Keratinocyte (primary cell): ENCODE measurements around the gene ADCY4. TPM values are rescaled to one million over a fixed set of nuclear protein-coding genes. Genes with fewer than 3 reads are reported as not detected.
A peak's percentile ranks its signal among the peaks of the same experiment; 100 is the strongest.

Experiments used
- DNase-seq: peaks from one replicate; pipeline ENCODE4 v3.0.0-alpha.2; 2011; ENCODE audit warnings: low read depth, missing footprints, low spot score
- FAIRE-seq: peaks from 2 replicates; lab custom pipeline; 2011; peaks lifted over from hg19 to GRCh38; lab: Jason Lieb, UNC
- H2AFZ ChIP-seq: 2 replicates; pipeline ENCODE4 v1.6.0; 2012; ENCODE audit warnings: low read length, control low read depth, inconsistent platforms; ENCODE audit not compliant: control insufficient read depth
- H3K27ac ChIP-seq: 2 replicates; pipeline ENCODE4 v1.5.1; 2011; ENCODE audit warnings: low read length; ENCODE audit not compliant: control insufficient read depth, insufficient read depth
- H3K27me3 ChIP-seq: 3 replicates; pipeline ENCODE4 v1.6.0; 2011; ENCODE audit warnings: low read length; ENCODE audit not compliant: control insufficient read depth, insufficient read depth; ENCODE audit errors: extremely low read depth
- H3K36me3 ChIP-seq, 2 experiments: 2 replicates in 1 of 2; 3 replicates in 1 of 2; pipeline ENCODE4 v1.5.1; 2011; ENCODE audit warnings: low read length in 2 of 2, mild to moderate bottlenecking in 1 of 2; ENCODE audit not compliant: control insufficient read depth in 2 of 2, insufficient read depth in 2 of 2; ENCODE audit errors: extremely low read depth in 1 of 2
- H3K4me1 ChIP-seq: 3 replicates; pipeline ENCODE4 v1.5.1; 2011; ENCODE audit warnings: low read length; ENCODE audit not compliant: control insufficient read depth, insufficient read depth; ENCODE audit errors: extremely low read depth
- H3K4me2 ChIP-seq: 3 replicates; pipeline ENCODE4 v1.6.0; 2011; ENCODE audit warnings: low read depth, low read length; ENCODE audit not compliant: control insufficient read depth, insufficient read depth; ENCODE audit errors: extremely low read depth
- H3K4me3 ChIP-seq, 3 experiments: fragments of 200-600 bp in 1 of 3; sonication (generic) in 1 of 3; 2 replicates in 2 of 3; 3 replicates in 1 of 3; pipeline ENCODE4 v1.5.1; 2011 to 2016; ENCODE audit warnings: low read length in 3 of 3, mild to moderate bottlenecking in 3 of 3, control low read depth in 2 of 3, inconsistent platforms in 1 of 3, low read depth in 1 of 3, mixed read lengths in 1 of 3, mixed run types in 1 of 3, moderate library complexity in 1 of 3; ENCODE audit not compliant: control insufficient read depth in 2 of 3, insufficient read depth in 2 of 3; ENCODE audit errors: extremely low read depth in 1 of 3
- H3K79me2 ChIP-seq: 2 replicates; pipeline ENCODE4 v1.6.0; 2012; ENCODE audit warnings: low read length; ENCODE audit not compliant: control insufficient read depth, insufficient read depth
- H3K9ac ChIP-seq: 3 replicates; pipeline ENCODE4 v1.6.0; 2011; ENCODE audit warnings: low read length; ENCODE audit not compliant: control insufficient read depth, insufficient read depth; ENCODE audit errors: extremely low read depth
- H3K9me1 ChIP-seq: 3 replicates; pipeline ENCODE4 v1.6.0; 2011; ENCODE audit warnings: low read length; ENCODE audit not compliant: control insufficient read depth, insufficient read depth; ENCODE audit errors: extremely low read depth
- H3K9me3 ChIP-seq: 2 replicates; pipeline ENCODE4 v1.5.1; 2012; ENCODE audit warnings: low read depth, low read length; ENCODE audit not compliant: control insufficient read depth
- H4K20me1 ChIP-seq: 3 replicates; pipeline ENCODE4 v1.6.0; 2011; ENCODE audit warnings: low read length; ENCODE audit not compliant: control insufficient read depth, insufficient read depth; ENCODE audit errors: extremely low read depth
- EZH2 ChIP-seq: IDR thresholded peaks from one replicate; pipeline ENCODE4 v1.6.1; 2012; ENCODE audit warnings: inconsistent platforms, mild to moderate bottlenecking, low read length, moderate library complexity
- dilution Hi-C: fragments of 300-500 bp; cut with MboI; formaldehyde crosslinking; loops from one replicate; pipeline ENCODE4 v1.7.0; 2020; ENCODE audit warnings: low sequenced_read_pairs; ENCODE audit not compliant: extremely low pct_ligation_motif_present
- polyA plus RNA-seq, 5 experiments: library from polyadenylated mRNA; depleted of rRNA in 3 of 5; stranded (reverse) in 3 of 5; stranded (forward) in 1 of 5; unstranded in 1 of 5; fragments of >200 nt; gene quantifications; 1 replicate in 1 of 5; 2 replicates in 3 of 5; 3 replicates in 1 of 5; pipeline versions ENCODE4 v1.2.1 to v1.2.3, GENCODE V29; 2011 to 2012; ENCODE audit warnings: missing spikeins in 2 of 5, low read depth in 1 of 5, low replicate concordance in 1 of 5
- TF ChIP-seq, protein P1 (sequence below), 3 experiments: IDR thresholded peaks in 1 of 3; conservative IDR thresholded peaks in 1 of 3; optimal IDR thresholded peaks in 1 of 3; 2 replicates in 2 of 3; 3 replicates in 1 of 3; pipeline versions ENCODE3 to v1.5.1; 2011; ENCODE audit warnings: low read length in 3 of 3, mild to moderate bottlenecking in 3 of 3, moderate library complexity in 2 of 3, control low read depth in 1 of 3, inconsistent platforms in 1 of 3; ENCODE audit not compliant: insufficient read depth in 2 of 3; ENCODE audit errors: extremely low read depth in 1 of 3

ADCY4 gene
- polyA plus RNA-seq, 1 donor (not counting 4 experiments of a cell fraction or from before 2014, with no cell fraction given) = 0.21 TPM

DNA sequence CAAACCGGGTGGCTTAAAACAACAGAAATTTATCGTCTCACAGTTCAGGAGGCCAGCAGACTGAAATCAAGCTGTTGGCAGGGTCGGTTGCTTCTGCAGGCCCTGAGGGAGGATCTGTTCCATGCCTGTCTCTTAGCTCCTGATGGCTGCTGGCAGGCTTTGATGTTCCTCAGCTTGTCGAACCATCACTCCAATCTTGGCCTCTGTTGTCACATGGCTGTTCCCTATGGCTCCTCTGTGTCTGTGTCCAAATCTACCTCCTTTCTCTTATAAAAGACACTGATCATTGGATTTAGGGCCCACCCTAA lies 47.1 kb upstream of the ADCY4 start:
- TF ChIP-seq EZH2 = no peak
- TF ChIP-seq, protein P1, sequence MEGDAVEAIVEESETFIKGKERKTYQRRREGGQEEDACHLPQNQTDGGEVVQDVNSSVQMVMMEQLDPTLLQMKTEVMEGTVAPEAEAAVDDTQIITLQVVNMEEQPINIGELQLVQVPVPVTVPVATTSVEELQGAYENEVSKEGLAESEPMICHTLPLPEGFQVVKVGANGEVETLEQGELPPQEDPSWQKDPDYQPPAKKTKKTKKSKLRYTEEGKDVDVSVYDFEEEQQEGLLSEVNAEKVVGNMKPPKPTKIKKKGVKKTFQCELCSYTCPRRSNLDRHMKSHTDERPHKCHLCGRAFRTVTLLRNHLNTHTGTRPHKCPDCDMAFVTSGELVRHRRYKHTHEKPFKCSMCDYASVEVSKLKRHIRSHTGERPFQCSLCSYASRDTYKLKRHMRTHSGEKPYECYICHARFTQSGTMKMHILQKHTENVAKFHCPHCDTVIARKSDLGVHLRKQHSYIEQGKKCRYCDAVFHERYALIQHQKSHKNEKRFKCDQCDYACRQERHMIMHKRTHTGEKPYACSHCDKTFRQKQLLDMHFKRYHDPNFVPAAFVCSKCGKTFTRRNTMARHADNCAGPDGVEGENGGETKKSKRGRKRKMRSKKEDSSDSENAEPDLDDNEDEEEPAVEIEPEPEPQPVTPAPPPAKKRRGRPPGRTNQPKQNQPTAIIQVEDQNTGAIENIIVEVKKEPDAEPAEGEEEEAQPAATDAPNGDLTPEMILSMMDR (optimal IDR thresholded peaks at IDR 0.05 in 1 of 3, IDR thresholded peaks at IDR 0.05 in 1 of 3, conservative IDR thresholded peaks at IDR 0.05 in 1 of 3; ENCODE audit: extremely low read depth in 1 of 3, insufficient read depth in 2 of 3, low read length in 3 of 3) = no peak
- no peaks in the 10 kb centered on the region for H3K27me3 ChIP-seq
- peaks cover 11% of the 10 kb centered on the region for H3K4me1 ChIP-seq
- no peaks in the 10 kb centered on the region for H4K20me1 ChIP-seq
- no peak overlapping the region for H3K9ac ChIP-seq
- FAIRE-seq (no peak), DNase-seq (no peak)
- dilution Hi-C loops = no loop called here
- no peaks in the 10 kb centered on the region for H3K36me3 ChIP-seq
- H3K9me3 ChIP-seq = no peaks in the 10 kb centered on the region
- no peak overlapping the region for H2AFZ ChIP-seq
- H3K27ac ChIP-seq = no peak overlapping the region
- H3K4me2 ChIP-seq = no peak overlapping the region
- H3K79me2 ChIP-seq = no peaks in the 10 kb centered on the region
- no peaks in the 10 kb centered on the region for H3K9me1 ChIP-seq
- no peak overlapping the region for H3K4me3 ChIP-seq

DNA sequence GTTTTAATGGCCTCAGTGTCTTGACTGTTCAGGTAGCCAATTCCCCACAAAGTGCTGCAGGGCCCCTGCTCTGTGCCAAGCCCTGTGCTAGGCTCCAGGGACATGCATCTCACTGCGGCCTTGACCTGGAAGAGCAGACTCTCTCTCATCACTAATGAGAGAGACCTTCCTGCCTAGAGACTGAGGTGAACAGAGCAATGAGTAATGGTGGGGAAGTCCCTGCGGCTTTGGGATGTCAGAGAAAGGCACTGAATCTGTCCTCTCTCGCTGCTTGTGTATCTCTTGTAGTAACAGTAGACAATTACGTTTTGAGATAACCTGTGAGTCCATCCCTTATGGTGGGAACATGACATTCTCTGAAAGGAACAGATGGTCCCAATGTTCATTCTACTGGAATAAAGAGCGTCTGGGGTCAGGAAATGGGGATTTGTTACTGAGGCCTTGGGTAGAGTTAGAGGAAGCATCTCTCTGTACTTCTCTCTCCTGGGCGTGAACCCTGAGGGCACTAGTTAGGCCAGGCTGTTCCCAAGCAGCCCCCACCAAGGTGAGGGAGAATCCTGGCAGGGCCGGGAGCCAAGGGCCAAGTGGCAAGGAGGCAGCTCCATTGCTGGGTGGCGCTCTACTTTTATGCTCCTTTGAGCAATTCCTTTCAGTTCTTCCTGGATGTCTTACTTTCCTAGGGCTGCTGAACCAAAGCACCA lies 46.6 kb upstream of the ADCY4 start:
- Histone ChIP-seq H3K4me3 (no peak overlapping the region), H3K9me3 (no peaks in the 10 kb centered on the region), H3K27me3 (no peaks in the 10 kb centered on the region), H4K20me1 (no peaks in the 10 kb centered on the region), H3K36me3 (no peaks in the 10 kb centered on the region), H3K4me1 (peaks cover 11% of the 10 kb centered on the region), H3K4me2 (no peak overlapping the region), H2AFZ (peak overlapping the region; percentile 23), H3K9ac (peak overlapping the region; percentile 4), H3K9me1 (no peaks in the 10 kb centered on the region), H3K79me2 (no peaks in the 10 kb centered on the region), H3K27ac (no peak overlapping the region)
- TF ChIP-seq, protein P1 (optimal IDR thresholded peaks at IDR 0.05 in 1 of 3, IDR thresholded peaks at IDR 0.05 in 1 of 3, conservative IDR thresholded peaks at IDR 0.05 in 1 of 3; ENCODE audit: extremely low read depth in 1 of 3, insufficient read depth in 2 of 3, low read length in 3 of 3) = peak in 1 of 3 experiments; percentile 21
- TF ChIP-seq EZH2 = no peak
- DNase-seq = no peak
- dilution Hi-C loops = no loop called here
- FAIRE-seq = peak; percentile 93
